ENCODE data around the gene PIK3R5. TPM values are rescaled to one million over a fixed set of nuclear protein-coding genes. Genes with fewer than 3 reads are reported as not detected.

Gene PIK3R5
- total and polyA plus RNA-seq, 2 donors (not counting 3 experiments of a cell fraction or from before 2014, with no cell fraction given), result not detected

DNA sequence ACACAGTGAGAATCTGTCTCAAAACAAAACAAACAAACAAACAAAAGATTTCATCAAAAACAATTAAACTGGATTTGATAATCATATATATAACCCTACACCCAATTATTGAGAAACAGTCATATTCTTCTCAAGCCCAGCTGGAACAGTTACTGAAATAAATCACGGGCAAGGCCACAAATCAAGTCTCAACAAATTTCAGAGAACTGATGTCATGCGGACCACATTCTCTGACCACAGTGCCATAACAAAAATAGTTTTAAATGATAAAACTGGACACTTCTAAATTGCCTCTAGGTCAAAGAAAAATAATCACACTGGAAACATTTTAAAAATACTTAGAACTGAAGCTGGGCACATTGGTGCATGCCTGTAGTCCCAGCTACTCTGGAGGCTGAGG is 15.9 kb upstream of the PIK3R5 start:
- no peak for DNase-seq (ENCODE audit: low read depth, low spot score)
- POLR2A ChIA-PET, result no interaction called here
- Histone ChIP-seq H2AFZ (ENCODE audit: low read depth, low read length) (no peak overlapping the region), H3K4me2 (ENCODE audit: insufficient read depth, low read length) (no peak overlapping the region), H3K79me2 (ENCODE audit: control insufficient read depth, insufficient read depth, low read length) (no peaks in the 10 kb centered on the region), H3K27ac (ENCODE audit: insufficient read depth, low read depth, low read length) (no peak overlapping the region), H3K9ac (replicated peaks; ENCODE audit: extremely low read depth, insufficient read depth, low read length) (no peak overlapping the region), H4K20me1 (replicated peaks; ENCODE audit: control insufficient read depth, extremely low read depth, insufficient read depth, low read length) (no peaks in the 10 kb centered on the region), H3K9me1 (replicated peaks; ENCODE audit: control insufficient read depth, extremely low read depth, insufficient read depth, low read length) (no peaks in the 10 kb centered on the region), H3K4me1 (ENCODE audit: control insufficient read depth, extremely low read depth, insufficient read depth, low read length) (no peaks in the 10 kb centered on the region), H3K36me3 (ENCODE audit: control insufficient read depth in 2 of 2, extremely low read depth in 1 of 2, insufficient read depth in 2 of 2, low read length in 2 of 2) (no peaks in the 10 kb centered on the region), H3K27me3 (ENCODE audit: control insufficient read depth in 2 of 2, insufficient read depth in 2 of 2, low read length in 2 of 2) (no peaks in the 10 kb centered on the region), H3K9me3 (replicated peaks; ENCODE audit: control insufficient read depth, insufficient read depth, low read length) (no peaks in the 10 kb centered on the region), H3K4me3 (replicated peaks in 1 of 3; ENCODE audit: insufficient read depth in 1 of 3, low read depth in 1 of 3, low read length in 3 of 3) (no peak overlapping the region)
- TF ChIP-seq GATA2 (IDR thresholded peaks at IDR 0.05; ENCODE audit: insufficient read depth, insufficient read length, low read depth, low read length), result no peak
- TF ChIP-seq, protein P1, sequence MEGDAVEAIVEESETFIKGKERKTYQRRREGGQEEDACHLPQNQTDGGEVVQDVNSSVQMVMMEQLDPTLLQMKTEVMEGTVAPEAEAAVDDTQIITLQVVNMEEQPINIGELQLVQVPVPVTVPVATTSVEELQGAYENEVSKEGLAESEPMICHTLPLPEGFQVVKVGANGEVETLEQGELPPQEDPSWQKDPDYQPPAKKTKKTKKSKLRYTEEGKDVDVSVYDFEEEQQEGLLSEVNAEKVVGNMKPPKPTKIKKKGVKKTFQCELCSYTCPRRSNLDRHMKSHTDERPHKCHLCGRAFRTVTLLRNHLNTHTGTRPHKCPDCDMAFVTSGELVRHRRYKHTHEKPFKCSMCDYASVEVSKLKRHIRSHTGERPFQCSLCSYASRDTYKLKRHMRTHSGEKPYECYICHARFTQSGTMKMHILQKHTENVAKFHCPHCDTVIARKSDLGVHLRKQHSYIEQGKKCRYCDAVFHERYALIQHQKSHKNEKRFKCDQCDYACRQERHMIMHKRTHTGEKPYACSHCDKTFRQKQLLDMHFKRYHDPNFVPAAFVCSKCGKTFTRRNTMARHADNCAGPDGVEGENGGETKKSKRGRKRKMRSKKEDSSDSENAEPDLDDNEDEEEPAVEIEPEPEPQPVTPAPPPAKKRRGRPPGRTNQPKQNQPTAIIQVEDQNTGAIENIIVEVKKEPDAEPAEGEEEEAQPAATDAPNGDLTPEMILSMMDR (IDR thresholded peaks at IDR 0.05; ENCODE audit: extremely low read depth in 1 of 2, insufficient read depth in 1 of 2, low read depth in 1 of 2, low read length in 2 of 2), result no peak
- no peak for TF ChIP-seq FOS (IDR thresholded peaks at IDR 0.05; ENCODE audit: borderline replicate concordance, insufficient read depth, low read length)
- TF ChIP-seq JUN (IDR thresholded peaks at IDR 0.05; ENCODE audit: borderline replicate concordance, insufficient read depth, insufficient read length, low read depth), result no peak
- TF ChIP-seq MYC (IDR thresholded peaks at IDR 0.05; ENCODE audit: low read depth, low read length), result no peak
- TF ChIP-seq, protein P2, sequence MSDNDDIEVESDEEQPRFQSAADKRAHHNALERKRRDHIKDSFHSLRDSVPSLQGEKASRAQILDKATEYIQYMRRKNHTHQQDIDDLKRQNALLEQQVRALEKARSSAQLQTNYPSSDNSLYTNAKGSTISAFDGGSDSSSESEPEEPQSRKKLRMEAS (IDR thresholded peaks at IDR 0.05; ENCODE audit: insufficient read depth, insufficient read length), result no peak
- TF ChIP-seq POLR2AphosphoS5 (IDR thresholded peaks at IDR 0.05; ENCODE audit: insufficient read depth, low read depth, low read length), result no peak
- no peak for TF ChIP-seq POLR2A (IDR thresholded peaks at IDR 0.05; ENCODE audit: low read depth, low read length)
- TF ChIP-seq EZH2 (IDR thresholded peaks at IDR 0.05; ENCODE audit: borderline replicate concordance, low read depth, low read length, severe bottlenecking), result no peak
- no TSS peak for BruUV-seq (replicated peaks)
- no peak for FAIRE-seq
- CTCF ChIA-PET, result no interaction called here
- intact Hi-C loops (cut with micrococcal nuclease), result no loop called here
- dilution Hi-C loops (cut with MboI; ENCODE audit: extremely low pct_ligation_motif_present, low sequenced_read_pairs), result no loop called here

All from endothelial cell of umbilical vein (primary cell).